Testis (tissue), 3 donors: Measurements from ENCODE around the gene MYH10. TPM values are rescaled to one million over a fixed set of nuclear protein-coding genes. Genes with fewer than 3 reads are reported as not detected.

Experiments used
- DNase-seq: peaks from one replicate; pipeline ENCODE4 v3.0.0-alpha.2; 2019
- H3K27ac ChIP-seq, 2 donors: fragments of 200-600 bp; sonication (generic); one replicate each; pipeline ENCODE4 v1.5.1; 2019
- H3K27me3 ChIP-seq: fragments of 200-600 bp; sonication (generic); one replicate; pipeline ENCODE4 v1.5.1; 2019
- H3K36me3 ChIP-seq: fragments of 200-600 bp; sonication (generic); one replicate; pipeline ENCODE4 v1.5.1; 2017; ENCODE audit warnings: low read depth; ENCODE audit errors: missing control alignments
- H3K4me1 ChIP-seq: fragments of 200-600 bp; sonication (generic); one replicate; pipeline ENCODE4 v1.5.1; 2019
- H3K4me3 ChIP-seq, 2 donors: fragments of 200-600 bp; sonication (generic); one replicate each; pipeline ENCODE4 v1.5.1; 2017 to 2019
- H3K9me3 ChIP-seq: fragments of 200-600 bp; sonication (generic); one replicate; pipeline ENCODE4 v1.5.1; 2017
- POLR2A ChIP-seq: fragments of 450-650 bp; IDR thresholded peaks from one replicate; pipeline ENCODE4 v1.6.1; 2017; ENCODE audit warnings: antibody characterized with exemption, mild to moderate bottlenecking, moderate library complexity
- WGBS, 2 donors: methylation state at CpG; one replicate each; pipeline ENCODE4 v1.1.5; 2018; 5-methylcytosine and 5-hydroxymethylcytosine counted together
- intact Hi-C: fragments of 100-400 bp; cut with DNase I; formaldehyde crosslinking; loops from one replicate; pipeline ENCODE4 v1.15.1; 2023; ENCODE audit warnings: low total_unique reads
- polyA plus RNA-seq: library from polyadenylated mRNA; stranded (reverse); fragments of 350-450 nt; fragmentation: Illumina TruSeq; extraction: RNeasy Lipid Tissue Mini Kit (QIAGEN cat#74804); gene quantifications from one replicate; pipeline ENCODE4 v1.2.3, GENCODE V29; 2014; ENCODE audit warnings: low read depth, low replicate concordance; ENCODE audit not compliant: insufficient read depth
- total RNA-seq, 2 donors: library from RNA; depleted of rRNA; stranded (reverse); fragments of >200 nt; gene quantifications; one replicate each; pipeline ENCODE4 v1.2.3, GENCODE V29; 2016
- TF ChIP-seq, protein P1 (sequence below), 3 experiments: fragments of 450-650 bp in 2 of 3; fragments of 200-600 bp in 1 of 3; sonication (generic) in 1 of 3; IDR thresholded peaks; one replicate each; pipeline ENCODE4 v1.5.1; 2016 to 2019; ENCODE audit warnings: antibody characterized with exemption in 3 of 3, mild to moderate bottlenecking in 2 of 3, moderate library complexity in 1 of 3

Gene MYH10
- total and polyA plus RNA-seq, 3 donors from 2014 or later, result 25.5 to 34.1 (median 33.1) TPM

DNA sequence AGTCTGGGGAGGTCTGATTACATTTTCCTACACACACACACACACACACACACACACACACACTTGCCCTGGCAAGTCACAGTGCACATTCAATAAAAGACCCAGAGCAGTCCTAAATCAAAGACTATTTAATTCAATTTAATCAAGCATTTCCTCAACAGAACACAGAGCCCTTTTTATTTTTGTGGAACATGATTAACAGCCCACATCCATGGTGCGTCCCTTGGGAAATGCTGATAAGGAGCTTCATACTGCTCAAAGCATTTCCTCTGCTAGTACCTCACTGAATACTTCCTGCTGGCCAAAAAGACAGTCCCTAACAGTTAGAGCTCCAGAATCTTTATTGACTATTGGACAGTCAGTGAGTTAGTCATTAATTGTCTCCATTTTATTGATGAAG lies 43.1 kb upstream of the MYH10 start:
- Histone ChIP-seq H3K27me3 (no peaks in the 10 kb centered on the region), H3K36me3 (no peaks in the 10 kb centered on the region), H3K4me3 (no peak overlapping the region), H3K4me1 (peaks cover 19% of the 10 kb centered on the region), H3K9me3 (no peaks in the 10 kb centered on the region), H3K27ac (no peak overlapping the region)
- no peak for DNase-seq
- TF ChIP-seq, protein P1, sequence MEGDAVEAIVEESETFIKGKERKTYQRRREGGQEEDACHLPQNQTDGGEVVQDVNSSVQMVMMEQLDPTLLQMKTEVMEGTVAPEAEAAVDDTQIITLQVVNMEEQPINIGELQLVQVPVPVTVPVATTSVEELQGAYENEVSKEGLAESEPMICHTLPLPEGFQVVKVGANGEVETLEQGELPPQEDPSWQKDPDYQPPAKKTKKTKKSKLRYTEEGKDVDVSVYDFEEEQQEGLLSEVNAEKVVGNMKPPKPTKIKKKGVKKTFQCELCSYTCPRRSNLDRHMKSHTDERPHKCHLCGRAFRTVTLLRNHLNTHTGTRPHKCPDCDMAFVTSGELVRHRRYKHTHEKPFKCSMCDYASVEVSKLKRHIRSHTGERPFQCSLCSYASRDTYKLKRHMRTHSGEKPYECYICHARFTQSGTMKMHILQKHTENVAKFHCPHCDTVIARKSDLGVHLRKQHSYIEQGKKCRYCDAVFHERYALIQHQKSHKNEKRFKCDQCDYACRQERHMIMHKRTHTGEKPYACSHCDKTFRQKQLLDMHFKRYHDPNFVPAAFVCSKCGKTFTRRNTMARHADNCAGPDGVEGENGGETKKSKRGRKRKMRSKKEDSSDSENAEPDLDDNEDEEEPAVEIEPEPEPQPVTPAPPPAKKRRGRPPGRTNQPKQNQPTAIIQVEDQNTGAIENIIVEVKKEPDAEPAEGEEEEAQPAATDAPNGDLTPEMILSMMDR (IDR thresholded peaks at IDR 0.05), result no peak
- WGBS, 2 donors, result 38 to 39% methylated on average over 1 of the region's 1 CpG
- intact Hi-C loops, result no loop called here

DNA sequence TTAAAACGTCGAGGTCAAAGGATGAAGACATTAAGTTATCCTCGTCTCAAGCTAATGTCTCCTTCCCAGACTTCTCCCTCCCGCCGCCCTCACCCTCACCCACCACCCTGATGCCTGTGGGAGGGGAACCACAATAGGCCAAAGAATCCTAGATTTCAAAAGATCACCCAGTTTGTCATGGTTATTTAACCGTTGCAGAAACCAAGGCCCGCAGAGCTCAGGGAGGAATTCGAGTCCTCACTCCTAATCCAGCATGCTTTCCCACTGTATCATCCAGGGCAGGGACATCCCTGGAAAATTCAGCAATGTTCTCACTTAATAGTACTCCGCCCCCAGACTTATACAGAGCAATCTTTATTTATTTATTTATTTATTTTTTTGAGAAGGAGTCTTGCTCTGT lies 41.8 kb upstream of the MYH10 start:
- intact Hi-C loops, result no loop called here
- no peak for DNase-seq
- Histone ChIP-seq H3K27ac (no peak overlapping the region), H3K9me3 (no peaks in the 10 kb centered on the region), H3K27me3 (no peaks in the 10 kb centered on the region), H3K36me3 (no peaks in the 10 kb centered on the region), H3K4me1 (peaks cover 19% of the 10 kb centered on the region), H3K4me3 (no peak overlapping the region)
- TF ChIP-seq POLR2A, result no peak
- TF ChIP-seq, protein P1 (IDR thresholded peaks at IDR 0.05), result no peak
- WGBS, 2 donors, result 91 to 93% methylated on average over 9 of the region's 9 CpGs

DNA sequence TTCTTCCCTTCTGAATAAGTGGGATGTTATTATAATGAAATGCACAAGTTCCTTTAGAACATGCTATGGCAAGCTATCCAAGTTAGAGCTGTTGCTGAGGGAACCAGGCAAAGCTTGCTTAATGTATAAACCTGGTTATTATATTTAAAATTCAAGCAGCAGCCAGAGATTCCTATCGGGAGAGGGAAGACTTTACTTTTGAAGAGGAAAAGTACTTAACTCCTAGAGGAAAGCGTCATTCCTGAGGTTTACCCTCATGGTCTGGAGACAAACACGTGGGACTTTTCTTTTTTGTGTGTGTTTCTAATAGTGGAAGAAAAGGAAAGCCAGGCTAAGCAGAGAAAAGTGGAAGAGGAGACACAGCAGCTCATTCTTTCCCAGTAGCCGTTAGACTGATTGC lies 39.9 kb upstream of the MYH10 start:
- Histone ChIP-seq H3K27me3 (no peaks in the 10 kb centered on the region), H3K27ac (no peak overlapping the region), H3K9me3 (no peaks in the 10 kb centered on the region), H3K4me3 (no peak overlapping the region), H3K36me3 (no peaks in the 10 kb centered on the region), H3K4me1 (peaks cover 19% of the 10 kb centered on the region)
- WGBS, 2 donors, result 31 to 50% methylated on average over 4 of the region's 4 CpGs
- intact Hi-C loops, result no loop called here
- TF ChIP-seq POLR2A, result no peak
- TF ChIP-seq, protein P1 (IDR thresholded peaks at IDR 0.05), result no peak
- DNase-seq, result no peak

GRCh38 chr17:8668176-8668740 lies 37.7 kb upstream of the MYH10 start:
- peaks cover 5% of the 10 kb centered on the region for H3K4me1 ChIP-seq
- no peaks in the 10 kb centered on the region for H3K27me3 ChIP-seq
- TF ChIP-seq POLR2A, result no peak
- TF ChIP-seq, protein P1 (IDR thresholded peaks at IDR 0.05), result no peak
- no peak for DNase-seq
- no peak overlapping the region for H3K27ac ChIP-seq
- no peaks in the 10 kb centered on the region for H3K9me3 ChIP-seq
- no peaks in the 10 kb centered on the region for H3K36me3 ChIP-seq
- intact Hi-C loops, result no loop called here
- 91 to 97% methylated on average over 4 of the region's 4 CpGs for WGBS, 2 donors
- no peak overlapping the region for H3K4me3 ChIP-seq

GRCh38 chr17:8667421-8667820 lies 36.9 kb upstream of the MYH10 start:
- WGBS, 2 donors, result 76 to 91% methylated on average over 7 of the region's 7 CpGs
- Histone ChIP-seq H3K4me3 (no peak overlapping the region), H3K9me3 (no peaks in the 10 kb centered on the region), H3K36me3 (no peaks in the 10 kb centered on the region), H3K27me3 (no peaks in the 10 kb centered on the region), H3K4me1 (no peaks in the 10 kb centered on the region), H3K27ac (no peak overlapping the region)
- intact Hi-C loops, result no loop called here
- DNase-seq, result no peak
- no peak for TF ChIP-seq POLR2A
- TF ChIP-seq, protein P1 (IDR thresholded peaks at IDR 0.05), result no peak
